HCT116 (cell line): ENCODE data around the gene TUNAR. TPM values are rescaled to one million over a fixed set of nuclear protein-coding genes. Genes with fewer than 3 reads are reported as not detected.

Experiments
- ATAC-seq: fragments of 200-7000 bp; cut with Tn5 transposase; 2 replicates; pipeline ENCODE4 v1.9.1; 2020; ENCODE audit warnings: mild to moderate bottlenecking, moderate library complexity
- BruUV-seq: library from RNA; stranded (reverse); fragments of 400-500 nt; replicated peaks from 2 replicates; lab custom pipeline; 2021; lab: Mats Ljungman, UMichigan
- CTCF ChIA-PET: fragments of 300-600 bp; sonication (Branson Sonifier 250); formaldehyde crosslinking; loops from one replicate; lab custom pipeline; 2021; ENCODE audit warnings: antibody characterized with exemption; lab: Charles Lee
- POLR2A ChIA-PET: fragments of 300-600, 350-600 bp; sonication (Branson Sonifier 250); formaldehyde crosslinking; loops from one replicate; lab custom pipeline; 2021; ENCODE audit warnings: antibody characterized with exemption; lab: Charles Lee
- RAD21 ChIA-PET, 2 experiments: fragments of 300-600 bp; sonication (Branson Sonifier 250); formaldehyde crosslinking; loops; one replicate each; lab custom pipeline; 2023; ENCODE audit warnings: low total read pairs in 2 of 2; ENCODE audit not compliant: uncharacterized antibody in 2 of 2, unreplicated experiment in 2 of 2, low non-redundant PET in 1 of 2; lab: Charles Lee
- DNase-seq: peaks from one replicate; pipeline ENCODE4 v3.0.0-alpha.2; 2010; ENCODE audit warnings: low read depth, low spot score
- H2AFZ ChIP-seq: fragments of 200-600 bp; shearing (Covaris generic), sonication (generic); 2 replicates; pipeline ENCODE4 v1.6.1; 2017; ENCODE audit warnings: low read depth, mixed run types, mixed read lengths, antibody characterized with exemption, low read length; ENCODE audit not compliant: poor library complexity, severe bottlenecking
- H3K27ac ChIP-seq: 2 replicates; pipeline ENCODE4 v1.5.1; 2012; ENCODE audit warnings: low read depth, low read length
- H3K27me3 ChIP-seq: fragments of 200-600 bp; sonication (generic); 2 replicates; pipeline ENCODE4 v1.6.1; 2016; ENCODE audit warnings: mixed run types, low read length, mixed read lengths; ENCODE audit not compliant: insufficient read depth
- H3K36me3 ChIP-seq, 2 experiments: fragments of 200-500 bp in 1 of 2; fragments of 200-600 bp in 1 of 2; sonication (Bioruptor generic) in 1 of 2; sonication (generic) in 1 of 2; 2 replicates each; pipeline versions ENCODE4 v1.5.1 to v1.6.1; 2014 to 2016; ENCODE audit warnings: low read length in 2 of 2, inconsistent platforms in 1 of 2, mixed read lengths in 1 of 2, mixed run types in 1 of 2; ENCODE audit not compliant: insufficient read depth in 2 of 2, control insufficient read depth in 1 of 2
- H3K4me1 ChIP-seq, 2 experiments: fragments of 200-600 bp in 1 of 2; sonication (generic) in 1 of 2; 2 replicates each; pipeline versions ENCODE4 v1.5.1 to v1.6.1; 2012 to 2017; ENCODE audit warnings: low read length in 2 of 2, inconsistent platforms in 1 of 2, mild to moderate bottlenecking in 1 of 2, mixed read lengths in 1 of 2, mixed run types in 1 of 2, moderate library complexity in 1 of 2; ENCODE audit not compliant: insufficient read depth in 2 of 2, control insufficient read depth in 1 of 2
- H3K4me2 ChIP-seq: fragments of 200-600 bp; sonication (generic); 2 replicates; pipeline ENCODE4 v1.6.1; 2017; ENCODE audit warnings: mixed run types, low read length, mixed read lengths
- H3K4me3 ChIP-seq, 2 experiments: fragments of 200-600 bp in 1 of 2; sonication (generic) in 1 of 2; replicated peaks in 1 of 2; 2 replicates each; pipeline ENCODE4 v1.5.1; 2011 to 2016; ENCODE audit warnings: low read length in 2 of 2, control low read depth in 1 of 2, low read depth in 1 of 2, mild to moderate bottlenecking in 1 of 2, mixed read lengths in 1 of 2, mixed run types in 1 of 2
- H3K79me2 ChIP-seq: fragments of 200-600 bp; sonication (generic); 2 replicates; pipeline ENCODE4 v1.6.1; 2017; ENCODE audit warnings: mild to moderate bottlenecking, mixed run types, low read length, moderate library complexity, mixed read lengths; ENCODE audit not compliant: insufficient read depth
- H3K9ac ChIP-seq: fragments of 200-600 bp; sonication (generic); 2 replicates; pipeline ENCODE4 v1.6.1; 2016; ENCODE audit warnings: low read length, mixed read lengths
- H3K9me2 ChIP-seq: fragments of 200-600 bp; sonication (generic), shearing (Covaris generic); 2 replicates; pipeline ENCODE4 v1.6.1; 2017; ENCODE audit warnings: mixed run types, mild to moderate bottlenecking, moderate library complexity; ENCODE audit not compliant: insufficient read depth
- H3K9me3 ChIP-seq, 2 experiments: fragments of 200-500 bp in 1 of 2; fragments of 200-600 bp in 1 of 2; sonication (Bioruptor generic) in 1 of 2; sonication (generic) in 1 of 2; 2 replicates each; pipeline ENCODE4 v1.6.1; 2014 to 2017; ENCODE audit warnings: low read length in 2 of 2, mixed read lengths in 2 of 2, inconsistent platforms in 1 of 2, low read depth in 1 of 2, mild to moderate bottlenecking in 1 of 2, mixed run types in 1 of 2, moderate library complexity in 1 of 2; ENCODE audit not compliant: control insufficient read depth in 1 of 2, insufficient read depth in 1 of 2
- H4K20me1 ChIP-seq: fragments of 200-600 bp; sonication (generic), shearing (Covaris generic); 2 replicates; pipeline ENCODE4 v1.6.1; 2017; ENCODE audit warnings: mixed run types, mild to moderate bottlenecking, moderate library complexity; ENCODE audit not compliant: insufficient read depth
- ELF1 ChIP-seq: IDR thresholded peaks from 2 replicates; pipeline ENCODE4 v1.6.1; 2012; ENCODE audit warnings: low read depth, borderline replicate concordance
- REST ChIP-seq: IDR thresholded peaks from 2 replicates; pipeline ENCODE4 v1.6.1; 2012; ENCODE audit warnings: low read depth
- SRF ChIP-seq: IDR thresholded peaks from 2 replicates; pipeline ENCODE4 v1.6.1; 2012; ENCODE audit warnings: low read depth
- ZFX ChIP-seq: fragments of 450-650 bp; IDR thresholded peaks from 2 replicates; pipeline ENCODE4 v1.6.1; 2017
- ZNF274 ChIP-seq: fragments of 200-500 bp; sonication (Bioruptor generic); IDR thresholded peaks from 2 replicates; pipeline ENCODE4 v1.6.1; 2014; ENCODE audit warnings: mild to moderate bottlenecking, low read depth, low read length, inconsistent platforms
- intact Hi-C: fragments of 100-400 bp; cut with micrococcal nuclease; formaldehyde crosslinking; loops from 2 replicates; pipeline ENCODE4 v1.10.0; 2022
- total RNA-seq: library from RNA; stranded (reverse); gene quantifications from one replicate; pipeline ENCODE4 v1.2.1, GENCODE V29; 2021; ENCODE audit not compliant: unreplicated experiment
- TF ChIP-seq, protein P1 (sequence below), 3 experiments: fragments of 200-600 bp in 1 of 3; sonication (generic) in 1 of 3; IDR thresholded peaks in 2 of 3; conservative IDR thresholded peaks in 1 of 3; 2 replicates each; pipeline ENCODE4 v1.5.1; 2012 to 2017; ENCODE audit warnings: low read depth in 2 of 3, low read length in 2 of 3, antibody characterized with exemption in 1 of 3, borderline replicate concordance in 1 of 3, control low read depth in 1 of 3, mild to moderate bottlenecking in 1 of 3, mixed read lengths in 1 of 3, mixed run types in 1 of 3, moderate library complexity in 1 of 3; ENCODE audit not compliant: insufficient read depth in 1 of 3

Gene TUNAR
- total RNA-seq, 1 experiment from 2014 or later: not detected

DNA sequence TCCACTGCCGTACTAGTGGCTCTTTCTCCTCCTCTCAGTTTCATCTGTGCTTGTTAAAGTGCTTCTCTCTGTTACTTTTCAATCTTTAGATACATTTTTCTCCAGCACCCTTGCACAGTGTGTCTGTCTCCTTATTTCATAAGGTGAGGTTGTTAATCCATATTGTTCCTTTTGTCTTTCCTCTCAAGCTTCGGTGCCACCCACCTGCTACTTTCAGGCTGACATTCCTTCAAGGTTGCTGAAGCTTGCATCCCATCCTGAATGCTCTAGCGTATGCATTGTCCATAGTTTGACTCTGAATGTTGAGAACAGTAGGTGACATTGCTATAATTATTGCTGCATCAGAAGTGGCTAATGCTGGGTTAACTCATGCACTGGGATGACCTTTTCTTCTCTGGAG, 20.6 kb downstream of the TUNAR start:
- intact Hi-C loops: loop anchor here (5.0 kb wide), 1 partner anchor 335 kb away; no protein-coding TSS in a partner anchor
- DNase-seq (no peak), ATAC-seq (no peak)
- no peak overlapping the region for H3K9ac ChIP-seq
- peaks cover 94% of the 10 kb centered on the region for H3K27me3 ChIP-seq
- H3K9me3 ChIP-seq: no peaks in the 10 kb centered on the region
- no peaks in the 10 kb centered on the region for H4K20me1 ChIP-seq
- no peak overlapping the region for H3K4me2 ChIP-seq
- H3K4me1 ChIP-seq: no peaks in the 10 kb centered on the region
- TF ChIP-seq REST: no peak
- no peak for TF ChIP-seq ZNF274
- no peak for TF ChIP-seq SRF
- TF ChIP-seq, protein P1, sequence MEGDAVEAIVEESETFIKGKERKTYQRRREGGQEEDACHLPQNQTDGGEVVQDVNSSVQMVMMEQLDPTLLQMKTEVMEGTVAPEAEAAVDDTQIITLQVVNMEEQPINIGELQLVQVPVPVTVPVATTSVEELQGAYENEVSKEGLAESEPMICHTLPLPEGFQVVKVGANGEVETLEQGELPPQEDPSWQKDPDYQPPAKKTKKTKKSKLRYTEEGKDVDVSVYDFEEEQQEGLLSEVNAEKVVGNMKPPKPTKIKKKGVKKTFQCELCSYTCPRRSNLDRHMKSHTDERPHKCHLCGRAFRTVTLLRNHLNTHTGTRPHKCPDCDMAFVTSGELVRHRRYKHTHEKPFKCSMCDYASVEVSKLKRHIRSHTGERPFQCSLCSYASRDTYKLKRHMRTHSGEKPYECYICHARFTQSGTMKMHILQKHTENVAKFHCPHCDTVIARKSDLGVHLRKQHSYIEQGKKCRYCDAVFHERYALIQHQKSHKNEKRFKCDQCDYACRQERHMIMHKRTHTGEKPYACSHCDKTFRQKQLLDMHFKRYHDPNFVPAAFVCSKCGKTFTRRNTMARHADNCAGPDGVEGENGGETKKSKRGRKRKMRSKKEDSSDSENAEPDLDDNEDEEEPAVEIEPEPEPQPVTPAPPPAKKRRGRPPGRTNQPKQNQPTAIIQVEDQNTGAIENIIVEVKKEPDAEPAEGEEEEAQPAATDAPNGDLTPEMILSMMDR (IDR thresholded peaks at IDR 0.05 in 2 of 3, conservative IDR thresholded peaks at IDR 0.05 in 1 of 3; ENCODE audit: borderline replicate concordance in 1 of 3, insufficient read depth in 1 of 3, low read depth in 2 of 3, low read length in 2 of 3): no peak
- TF ChIP-seq ELF1: no peak
- no peak for TF ChIP-seq ZFX
- POLR2A ChIA-PET: no interaction called here
- H3K9me2 ChIP-seq: no peaks in the 10 kb centered on the region
- CTCF ChIA-PET: no interaction called here
- H3K36me3 ChIP-seq: no peaks in the 10 kb centered on the region
- no peak overlapping the region for H3K4me3 ChIP-seq
- RAD21 ChIA-PET: no interaction called here
- H3K27ac ChIP-seq: no peak overlapping the region
- H2AFZ ChIP-seq: no peak overlapping the region
- no peaks in the 10 kb centered on the region for H3K79me2 ChIP-seq
- BruUV-seq: no TSS peak
